22Rv1 (cell line): ENCODE data around the gene CAMK4.

ENCODE experiments used
- ZFX ChIP-seq: fragments of 450-650 bp; IDR thresholded peaks from 2 replicates; pipeline ENCODE4 v1.6.1; 2017; ENCODE audit warnings: antibody characterized with exemption, borderline replicate concordance
- TF ChIP-seq, protein P1 (sequence below): fragments of 450-650 bp; IDR thresholded peaks from 2 replicates; pipeline ENCODE4 v1.5.1; 2017; ENCODE audit warnings: mild to moderate bottlenecking

DNA sequence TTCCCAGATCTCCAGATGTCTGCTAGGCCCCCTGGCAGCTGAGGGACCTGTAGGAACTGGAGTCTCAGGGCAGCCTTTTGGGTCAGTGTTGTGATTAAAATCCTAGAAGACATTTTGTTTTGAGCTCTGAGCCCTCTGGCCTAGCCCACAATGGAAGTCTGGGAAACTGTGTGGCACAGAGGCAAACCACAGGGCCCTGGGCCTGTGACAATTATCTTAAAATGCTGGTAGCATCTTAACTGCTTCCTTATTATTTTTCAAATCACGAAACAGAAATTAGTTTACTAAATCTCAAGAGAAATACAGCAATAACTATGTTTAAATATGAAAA lies 162.6 kb downstream of the CAMK4 start:
- TF ChIP-seq, protein P1, sequence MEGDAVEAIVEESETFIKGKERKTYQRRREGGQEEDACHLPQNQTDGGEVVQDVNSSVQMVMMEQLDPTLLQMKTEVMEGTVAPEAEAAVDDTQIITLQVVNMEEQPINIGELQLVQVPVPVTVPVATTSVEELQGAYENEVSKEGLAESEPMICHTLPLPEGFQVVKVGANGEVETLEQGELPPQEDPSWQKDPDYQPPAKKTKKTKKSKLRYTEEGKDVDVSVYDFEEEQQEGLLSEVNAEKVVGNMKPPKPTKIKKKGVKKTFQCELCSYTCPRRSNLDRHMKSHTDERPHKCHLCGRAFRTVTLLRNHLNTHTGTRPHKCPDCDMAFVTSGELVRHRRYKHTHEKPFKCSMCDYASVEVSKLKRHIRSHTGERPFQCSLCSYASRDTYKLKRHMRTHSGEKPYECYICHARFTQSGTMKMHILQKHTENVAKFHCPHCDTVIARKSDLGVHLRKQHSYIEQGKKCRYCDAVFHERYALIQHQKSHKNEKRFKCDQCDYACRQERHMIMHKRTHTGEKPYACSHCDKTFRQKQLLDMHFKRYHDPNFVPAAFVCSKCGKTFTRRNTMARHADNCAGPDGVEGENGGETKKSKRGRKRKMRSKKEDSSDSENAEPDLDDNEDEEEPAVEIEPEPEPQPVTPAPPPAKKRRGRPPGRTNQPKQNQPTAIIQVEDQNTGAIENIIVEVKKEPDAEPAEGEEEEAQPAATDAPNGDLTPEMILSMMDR, result no peak
- no peak for TF ChIP-seq ZFX
